Forelimb muscle (tissue), 1 donor: ENCODE data around the gene LRRC55. TPM values are rescaled to one million over a fixed set of nuclear protein-coding genes. Genes with fewer than 3 reads are reported as not detected.
"Not testable (repeated sequence)": the region's sequence is repeated elsewhere in the genome, so short reads cannot be mapped to it uniquely, and the experiment has no call there.

Experiments used
- DNase-seq: peaks from one replicate; pipeline ENCODE4 v3.0.0-alpha.2; 2013; ENCODE audit warnings: low read depth
- polyA plus RNA-seq: library from polyadenylated mRNA; unstranded; fragments of 120-200 nt; gene quantifications from one replicate; pipeline ENCODE4 v1.2.1, GENCODE V29; 2013; ENCODE audit not compliant: insufficient read length

The LRRC55 gene
- polyA plus RNA-seq, 1 donor = 1.4 TPM

- no peak for DNase-seq
These were observed 20.4 kb upstream of the LRRC55 start for GRCh38 chr11:57161351-57161750.

- no peak for DNase-seq
These were observed 19.4 kb upstream of the LRRC55 start for GRCh38 chr11:57162179-57162898.

- DNase-seq = no peak
These were observed 18.4 kb upstream of the LRRC55 start for GRCh38 chr11:57163160-57163868.

GRCh38 chr11:57164317-57164716, 17.4 kb upstream of the LRRC55 start:
- DNase-seq = no peak

- DNase-seq = no peak
These were observed 14.5 kb upstream of the LRRC55 start for GRCh38 chr11:57167125-57167846.

GRCh38 chr11:57169732-57170313, 11.9 kb upstream of the LRRC55 start:
- DNase-seq = not testable (repeated sequence)

- no peak for DNase-seq
These were observed 9.7 kb upstream of the LRRC55 start for GRCh38 chr11:57172031-57172430.

GRCh38 chr11:57174656-57175055, 7.1 kb upstream of the LRRC55 start:
- no peak for DNase-seq

- no peak for DNase-seq
These were observed 6.3 kb upstream of the LRRC55 start for GRCh38 chr11:57175478-57175877.

GRCh38 chr11:57178334-57178733, 3.4 kb upstream of the LRRC55 start:
- DNase-seq = no peak

GRCh38 chr11:57179681-57180080, 2.1 kb upstream of the LRRC55 start:
- DNase-seq = no peak

GRCh38 chr11:57180081-57180561, 1.6 kb upstream of the LRRC55 start:
- DNase-seq = no peak

GRCh38 chr11:57180964-57181363, 789 bp upstream of the LRRC55 start:
- DNase-seq = no peak

- no peak for DNase-seq
These were observed 1.1 kb downstream of the LRRC55 start for GRCh38 chr11:57182896-57183295.

GRCh38 chr11:57190548-57190947, 8.8 kb downstream of the LRRC55 start:
- DNase-seq = no peak

GRCh38 chr11:57191311-57192219, 9.8 kb downstream of the LRRC55 start:
- no peak for DNase-seq

- DNase-seq = no peak
These were observed 10.6 kb downstream of the LRRC55 start for GRCh38 chr11:57192316-57192715.

- no peak for DNase-seq
These were observed 14.8 kb downstream of the LRRC55 start for GRCh38 chr11:57196596-57196995.

GRCh38 chr11:57197762-57198161, 16.0 kb downstream of the LRRC55 start:
- DNase-seq = no peak

GRCh38 chr11:57199330-57199729, 17.6 kb downstream of the LRRC55 start:
- DNase-seq = no peak

- DNase-seq = no peak
These were observed 19.2 kb downstream of the LRRC55 start for GRCh38 chr11:57200917-57201316.
